Body of pancreas (tissue), 4 donors: ENCODE measurements around the gene RBMS1. TPM values are rescaled to one million over a fixed set of nuclear protein-coding genes. Genes with fewer than 3 reads are reported as not detected.

ENCODE experiments used
- ATAC-seq: fragments of 150-250 bp; one replicate; pipeline ENCODE4 v1.9.1; 2016
- DNase-seq, 4 donors: peaks; one replicate each; pipeline ENCODE4 v3.0.0-alpha.2; 2019
- H3K27ac ChIP-seq, 4 donors: fragments of 200-600 bp; sonication (generic); 1 replicate in 3 of 4; 2 replicates in 1 of 4; pipeline versions ENCODE4 v1.5.1 to v1.6.1; 2016 to 2019; ENCODE audit warnings: mild to moderate bottlenecking in 1 of 4, mixed read lengths in 1 of 4, moderate library complexity in 1 of 4
- H3K27me3 ChIP-seq, 2 donors: fragments of 200-600 bp; sonication (generic); one replicate each; pipeline ENCODE4 v1.6.0; 2016; ENCODE audit warnings: mild to moderate bottlenecking in 1 of 2
- H3K36me3 ChIP-seq, 2 donors: fragments of 200-600 bp; sonication (generic); replicated peaks in 1 of 2; 2 replicates each; pipeline ENCODE4 v1.5.1; 2016; ENCODE audit warnings: low read depth in 2 of 2; ENCODE audit not compliant: insufficient read depth in 1 of 2
- H3K4me1 ChIP-seq: fragments of 200-600 bp; sonication (generic); one replicate; pipeline ENCODE4 v1.6.0; 2016
- H3K4me3 ChIP-seq, 2 donors: fragments of 200-600 bp; sonication (generic); 1 replicate in 1 of 2; 2 replicates in 1 of 2; pipeline ENCODE4 v1.5.1; 2016 to 2019
- H3K9me3 ChIP-seq, 3 donors: fragments of 200-600 bp; sonication (generic); 1 replicate in 2 of 3; 2 replicates in 1 of 3; pipeline ENCODE4 v1.5.1; 2016
- CTCF ChIP-seq, 7 experiments: fragments of 450-650 bp in 4 of 7; fragments of 200-600 bp in 3 of 7; sonication (generic) in 3 of 7; IDR thresholded peaks; one replicate each; pipeline ENCODE4 v1.5.1; 2016 to 2019; ENCODE audit warnings: antibody characterized with exemption in 7 of 7
- POLR2A ChIP-seq, 3 donors: fragments of 450-650 bp; IDR thresholded peaks; one replicate each; pipeline ENCODE4 v1.6.1; 2016; ENCODE audit warnings: antibody characterized with exemption in 3 of 3, mild to moderate bottlenecking in 2 of 3
- WGBS, 2 donors: methylation state at CpG; one replicate each; pipeline ENCODE4 v1.1.5; 2017; 5-methylcytosine and 5-hydroxymethylcytosine counted together
- intact Hi-C: fragments of 100-400 bp; cut with DNase I; formaldehyde crosslinking; loops from one replicate; pipeline ENCODE4 v1.15.1; 2023
- total RNA-seq, 2 donors: library from RNA; depleted of rRNA; stranded (reverse); fragments of >200 nt; gene quantifications; one replicate each; pipeline ENCODE4 v1.1.0, GENCODE V29; 2016

The RBMS1 gene
- total RNA-seq, 2 donors from 2014 or later, result 21.3 to 23.7 TPM

- DNase-seq (no peak), ATAC-seq (no peak)
- Histone ChIP-seq H3K27me3 (no peaks in the 10 kb centered on the region), H3K4me1 (no peaks in the 10 kb centered on the region), H3K9me3 (no peaks in the 10 kb centered on the region), H3K27ac (no peak overlapping the region), H3K4me3 (no peak overlapping the region), H3K36me3 (no peaks in the 10 kb centered on the region)
- TF ChIP-seq CTCF (IDR thresholded peaks at IDR 0.05) (no peak), POLR2A (IDR thresholded peaks at IDR 0.05) (no peak)
- 86% methylated on average over 2 of the region's 2 CpGs for WGBS, 2 donors
- intact Hi-C loops, result loop anchor here (10.0 kb wide), 1 partner anchor 635 kb away; no protein-coding TSS in a partner anchor
Observed at GRCh38 chr2:160339726-160340125, 153.9 kb downstream of the RBMS1 start.

- ATAC-seq (no peak), DNase-seq (no peak)
- Histone ChIP-seq H3K4me1 (no peaks in the 10 kb centered on the region), H3K36me3 (no peaks in the 10 kb centered on the region), H3K4me3 (no peak overlapping the region), H3K9me3 (no peaks in the 10 kb centered on the region), H3K27ac (no peak overlapping the region), H3K27me3 (no peaks in the 10 kb centered on the region)
- TF ChIP-seq CTCF (IDR thresholded peaks at IDR 0.05), result no peak
- TF ChIP-seq POLR2A (IDR thresholded peaks at IDR 0.05), result no peak
- intact Hi-C loops, result loop anchor here (10.0 kb wide), 1 partner anchor 636 kb away; no protein-coding TSS in a partner anchor
- 76% methylated on average over 5 of the region's 5 CpGs for WGBS, 2 donors
Observed at GRCh38 chr2:160338901-160339685, 154.5 kb downstream of the RBMS1 start.

GRCh38 chr2:160337728-160338127, 155.9 kb downstream of the RBMS1 start:
- Histone ChIP-seq H3K27me3 (no peaks in the 10 kb centered on the region), H3K36me3 (no peaks in the 10 kb centered on the region), H3K4me1 (no peaks in the 10 kb centered on the region), H3K4me3 (no peak overlapping the region), H3K27ac (no peak overlapping the region), H3K9me3 (no peaks in the 10 kb centered on the region)
- intact Hi-C loops, result loop anchor here (10.0 kb wide), 1 partner anchor 637 kb away; no protein-coding TSS in a partner anchor
- WGBS, 2 donors, result 61 to 70% methylated on average over 3 of the region's 3 CpGs
- ATAC-seq, result no peak
- DNase-seq, result no peak
- TF ChIP-seq POLR2A (IDR thresholded peaks at IDR 0.05) (no peak), CTCF (IDR thresholded peaks at IDR 0.05) (no peak)

GRCh38 chr2:160336635-160337034, 157.0 kb downstream of the RBMS1 start:
- Histone ChIP-seq H3K36me3 (no peaks in the 10 kb centered on the region), H3K4me3 (no peak overlapping the region), H3K9me3 (no peaks in the 10 kb centered on the region), H3K27me3 (no peaks in the 10 kb centered on the region), H3K27ac (no peak overlapping the region), H3K4me1 (no peaks in the 10 kb centered on the region)
- 65 to 88% methylated on average over 4 of the region's 4 CpGs for WGBS, 2 donors
- ATAC-seq (no peak), DNase-seq (no peak)
- TF ChIP-seq POLR2A (IDR thresholded peaks at IDR 0.05) (no peak), CTCF (IDR thresholded peaks at IDR 0.05) (no peak)
- intact Hi-C loops, result loop anchor here (10.0 kb wide), 1 partner anchor 638 kb away; no protein-coding TSS in a partner anchor
